K562 (cell line): ENCODE measurements around the gene PCDHA7.

Experiments used
- CCAR2 ChIP-seq: fragments of 200-400 bp; formaldehyde crosslinking; IDR thresholded peaks from 2 replicates; pipeline ENCODE4 v1.6.1; 2017; ENCODE audit warnings: mild to moderate bottlenecking, low read depth, low read length
- CHD2 ChIP-seq: IDR thresholded peaks from 2 replicates; pipeline ENCODE4 v1.6.1; 2011; ENCODE audit warnings: low read depth, low read length
- CREB3 ChIP-seq: fragments of 450-650 bp; conservative IDR thresholded peaks from 2 replicates; pipeline ENCODE4 v1.6.1; 2016; ENCODE audit warnings: missing genetic modification characterization, low read depth, mild to moderate bottlenecking, missing compliant biosample characterization, moderate library complexity
- CREB5 ChIP-seq: fragments of 250-450 bp; sonication (Bioruptor Pico); IDR thresholded peaks from 2 replicates; pipeline ENCODE4 v1.5.0; 2020; ENCODE audit warnings: mild to moderate bottlenecking
- CTCF ChIP-seq, 3 experiments: IDR thresholded peaks in 2 of 3; conservative IDR thresholded peaks in 1 of 3; 2 replicates each; pipeline ENCODE4 v1.5.1; 2011 to 2012; ENCODE audit warnings: low read length in 3 of 3, mild to moderate bottlenecking in 3 of 3, control low read depth in 2 of 3, improper control_type of control experiment in 1 of 3, inconsistent platforms in 1 of 3, low read depth in 1 of 3, mixed read lengths in 1 of 3, moderate library complexity in 1 of 3; ENCODE audit not compliant: insufficient read depth in 2 of 3
- HDAC6 ChIP-seq: IDR thresholded peaks from 2 replicates; pipeline ENCODE4 v1.6.1; 2012; ENCODE audit warnings: low read depth, mild to moderate bottlenecking, control low read depth, inconsistent platforms, low read length, moderate library complexity
- KAT2B ChIP-seq: IDR thresholded peaks from one replicate; pipeline ENCODE4 v1.6.1; 2012; ENCODE audit warnings: low read depth, mild to moderate bottlenecking, control low read depth, inconsistent platforms, low read length, moderate library complexity
- MYBL2 ChIP-seq, 2 experiments: fragments of 450-650 bp in 1 of 2; sonication (generic) in 1 of 2; formaldehyde crosslinking in 1 of 2; IDR thresholded peaks; 2 replicates each; pipeline versions ENCODE4 v1.6.1 to v1.8.1; 2017 to 2022; ENCODE audit warnings: borderline replicate concordance in 1 of 2, inconsistent platforms in 1 of 2, low read depth in 1 of 2, mild to moderate bottlenecking in 1 of 2, missing genetic modification reagents in 1 of 2, moderate library complexity in 1 of 2
- POLR2AphosphoS5 ChIP-seq: IDR thresholded peaks from 2 replicates; pipeline ENCODE4 v1.6.1; 2011; ENCODE audit warnings: mild to moderate bottlenecking, low read depth, low read length, moderate library complexity; ENCODE audit not compliant: control insufficient read depth, insufficient read depth
- TBL1XR1 ChIP-seq, 2 experiments: IDR thresholded peaks; 2 replicates each; pipeline ENCODE4 v1.6.1; 2012; ENCODE audit warnings: improper control_type of control experiment in 2 of 2, low read length in 2 of 2, mild to moderate bottlenecking in 1 of 2
- TCF7L2 ChIP-seq: fragments of 150-350 bp; IDR thresholded peaks from 2 replicates; pipeline ENCODE4 v1.6.1; 2016; ENCODE audit warnings: low read depth, mild to moderate bottlenecking, low read length, moderate library complexity
- TRIM24 ChIP-seq, 2 experiments: fragments of 450-650 bp; IDR thresholded peaks; 2 replicates each; pipeline ENCODE4 v1.6.1; 2016
- ZNF274 ChIP-seq: IDR thresholded peaks from 2 replicates; pipeline ENCODE4 v1.6.1; 2011; ENCODE audit warnings: low read depth, mild to moderate bottlenecking, low read length, moderate library complexity, borderline replicate concordance

GRCh38 chr5:140883927-140884697 is 50.0 kb downstream of the PCDHA7 start:
- TF ChIP-seq TRIM24 (IDR thresholded peaks at IDR 0.05), result no peak
- no peak for TF ChIP-seq POLR2AphosphoS5
- no peak for TF ChIP-seq TBL1XR1 (IDR thresholded peaks at IDR 0.05; ENCODE audit: low read length in 2 of 2)
- TF ChIP-seq CHD2, result no peak
- no peak for TF ChIP-seq MYBL2 (IDR thresholded peaks at IDR 0.05; ENCODE audit: low read depth)
- no peak for TF ChIP-seq MYBL2 (CRISPR knock-in tag; IDR thresholded peaks at IDR 0.05; ENCODE audit: borderline replicate concordance)
- no peak for TF ChIP-seq KAT2B
- TF ChIP-seq CTCF (IDR thresholded peaks at IDR 0.05 in 2 of 3, conservative IDR thresholded peaks at IDR 0.05 in 1 of 3; ENCODE audit: insufficient read depth in 2 of 3, low read depth in 1 of 3, low read length in 3 of 3), result no peak
- TF ChIP-seq ZNF274, result no peak
- TF ChIP-seq CREB5 (CRISPR knock-in tag), result no peak
- TF ChIP-seq HDAC6, result no peak
- TF ChIP-seq CCAR2, result no peak
- TF ChIP-seq CREB3, result no peak
- TF ChIP-seq TCF7L2, result no peak
